Measurements from ENCODE around the gene PURB. TPM values are rescaled to one million over a fixed set of nuclear protein-coding genes. Genes with fewer than 3 reads are reported as not detected.

The PURB gene
- total and polyA plus RNA-seq, 2 of the 4 experiments (the other 2 are of a cell fraction): 6.3 to 8.8 TPM

GRCh38 chr7:44914992-44915607 lies 29.8 kb upstream of the PURB start:
- no peaks in the 10 kb centered on the region for H3K27me3 ChIP-seq (ENCODE audit: control insufficient read depth, insufficient read depth, low read length)
- H3K18ac ChIP-seq (ENCODE audit: low read depth, low read length): no peak overlapping the region
- H2BK15ac ChIP-seq (ENCODE audit: low read depth, low read length): no peak overlapping the region
- H3K4me1 ChIP-seq (ENCODE audit: control insufficient read depth, insufficient read depth, low read length): peaks cover 2% of the 10 kb centered on the region
- no peak overlapping the region for H2AK9ac ChIP-seq (replicated peaks; ENCODE audit: low read depth, low read length, poor library complexity)
- H3K14ac ChIP-seq (replicated peaks; ENCODE audit: low read depth, low read length): no peak overlapping the region
- 62% methylated on average over 4 of the region's 10 CpGs; no CpG with 5 or more reads in 1 of the 2 experiments for WGBS, 2 experiments (ENCODE audit: extremely low coverage in 2 of 2, insufficient read length in 1 of 2)
- H3K23ac ChIP-seq (ENCODE audit: low read depth, low read length): no peak overlapping the region; the same call in 1 of the 2 replicates
- H3K36me3 ChIP-seq (ENCODE audit: control insufficient read depth, insufficient read depth, low read length): no peaks in the 10 kb centered on the region
- no peak overlapping the region for H4K91ac ChIP-seq (ENCODE audit: insufficient read depth, low read depth, low read length)
- ChIA-PET POLR2A (ENCODE audit: unreplicated experiment) (no interaction called here), CTCF (no interaction called here)
- peaks cover 3% of the 10 kb centered on the region; the same call in 1 of the 2 replicates for H3K9me1 ChIP-seq (ENCODE audit: insufficient read depth, low read length)
- no peak overlapping the region for H2BK120ac ChIP-seq (ENCODE audit: low read depth, low read length)
- H2BK20ac ChIP-seq (ENCODE audit: low read depth, low read length): no peak overlapping the region
- no peak overlapping the region for H4K5ac ChIP-seq (ENCODE audit: low read depth, low read length)
- H4K8ac ChIP-seq (ENCODE audit: low read depth in 2 of 2, low read length in 2 of 2): no peak overlapping the region
- H3K9me3 ChIP-seq (ENCODE audit: control insufficient read depth, insufficient read depth, low read length): no peaks in the 10 kb centered on the region
- no peak overlapping the region for H3K4me3 ChIP-seq (ENCODE audit: insufficient read depth, low read depth, low read length)
- H2AK5ac ChIP-seq (ENCODE audit: low read depth, low read length): no peak overlapping the region
- no peak overlapping the region for H3K4me2 ChIP-seq (ENCODE audit: low read depth, low read length)
- H3K4ac ChIP-seq (ENCODE audit: low read depth, low read length): no peak overlapping the region
- no peak overlapping the region for H3K56ac ChIP-seq (ENCODE audit: extremely low read depth, insufficient read depth, low read length)
- intact Hi-C loops (cut with micrococcal nuclease) (no loop called here), dilution Hi-C loops (cut with HindIII; ENCODE audit: low sequenced_read_pairs, unreplicated experiment) (no loop called here), in situ Hi-C loops (cut with MboI; ENCODE audit: low sequenced_read_pairs) (no loop called here)
- no peak overlapping the region for H2AFZ ChIP-seq (replicated peaks; ENCODE audit: low read length, poor library complexity)
- no peak for DNase-seq
- H3K79me1 ChIP-seq (ENCODE audit: low read depth in 1 of 2, low read length in 2 of 2): no peaks in the 10 kb centered on the region
- no peaks in the 10 kb centered on the region for H4K20me1 ChIP-seq (ENCODE audit: insufficient read depth, low read length)
- ATAC-seq (ENCODE audit: low read depth): no peak
- no TSS peak for BruUV-seq (replicated peaks)
- H3K9ac ChIP-seq (ENCODE audit: low read depth, low read length): no peak overlapping the region
- TF ChIP-seq FOS (IDR thresholded peaks at IDR 0.05; ENCODE audit: low read depth, low read length): no peak
- H2BK5ac ChIP-seq (ENCODE audit: low read depth, low read length, poor library complexity, severe bottlenecking): no peak overlapping the region
- no peak overlapping the region for H3K27ac ChIP-seq (ENCODE audit: insufficient read depth, low read length)
